Measurements from ENCODE around the gene CYP27A1.

The CYP27A1 gene

GRCh38 chr2:218858671-218859555, 77.0 kb downstream of the CYP27A1 start:
- DNase-seq (ENCODE audit: low spot score), result no peak

- DNase-seq (ENCODE audit: low spot score), result peak; percentile 58
Measured at GRCh38 chr2:218859556-218859987, 77.6 kb downstream of the CYP27A1 start, which contains the start of gene WNT6. TSS of gene WNT6 (plus strand) at chr2:218859805. CDS start at chr2:218860038, 233 bp downstream.

- no peak for DNase-seq (ENCODE audit: low spot score)
Measured at GRCh38 chr2:218859988-218860831, 78.3 kb downstream of the CYP27A1 start.

- DNase-seq (ENCODE audit: low spot score), result no peak
Measured at GRCh38 chr2:218860950-218861381, 79.0 kb downstream of the CYP27A1 start.

GRCh38 chr2:218861645-218862318, 79.8 kb downstream of the CYP27A1 start:
- DNase-seq (ENCODE audit: low spot score), result no peak

- no peak for DNase-seq (ENCODE audit: low spot score)
Measured at GRCh38 chr2:218863021-218863520, 81.1 kb downstream of the CYP27A1 start.

Data from AG20443 (cell line).